H1 (cell line): ENCODE measurements around the gene FPR2. TPM values are rescaled to one million over a fixed set of nuclear protein-coding genes. Genes with fewer than 3 reads are reported as not detected.

ENCODE experiments used
- JUND ChIP-seq: IDR thresholded peaks from 2 replicates; pipeline ENCODE4 v1.6.1; 2011; ENCODE audit warnings: mild to moderate bottlenecking, improper control_type of control experiment, low read length
- polyA plus RNA-seq, 7 experiments: library from polyadenylated mRNA; depleted of rRNA in 3 of 7; stranded (reverse) in 5 of 7; unstranded in 2 of 7; fragments of >200 nt in 5 of 7; fragments of 200-250 nt in 2 of 7; gene quantifications; 1 replicate in 5 of 7; 2 replicates in 1 of 7; 4 replicates in 1 of 7; pipeline versions ENCODE4 v1.2.1 to v1.2.3, GENCODE V29; 2011 to 2013; ENCODE audit warnings: missing spikeins in 2 of 7, mixed read lengths in 2 of 7
- total RNA-seq: library from RNA; stranded (reverse); fragmentation: NEBNext Ultra II Directional; extraction: Animal tissue kit (Norgen Biotek cat#: 25700); gene quantifications from 2 replicates; pipeline ENCODE4 v1.2.1, GENCODE V29; 2021

FPR2 gene
- total and polyA plus RNA-seq, 2 of the 8 experiments (the other 6 are each of a cell fraction or from before 2014, with no cell fraction given) = 0.17 TPM; not detected in 1

- no peak for TF ChIP-seq JUND
- TF ChIP-seq, all 59 proteins: peak for 0
Observed at GRCh38 chr19:51721905-51722304, 39.1 kb upstream of the FPR2 start (continued).
